Testis (tissue), 3 donors: Measurements from ENCODE around the gene PFDN2. TPM values are rescaled to one million over a fixed set of nuclear protein-coding genes. Genes with fewer than 3 reads are reported as not detected.

Experiments
- DNase-seq: peaks from one replicate; pipeline ENCODE4 v3.0.0-alpha.2; 2019
- H3K27ac ChIP-seq, 2 donors: fragments of 200-600 bp; sonication (generic); one replicate each; pipeline ENCODE4 v1.5.1; 2019
- H3K27me3 ChIP-seq: fragments of 200-600 bp; sonication (generic); one replicate; pipeline ENCODE4 v1.5.1; 2019
- H3K36me3 ChIP-seq: fragments of 200-600 bp; sonication (generic); one replicate; pipeline ENCODE4 v1.5.1; 2017; ENCODE audit warnings: low read depth; ENCODE audit errors: missing control alignments
- H3K4me1 ChIP-seq: fragments of 200-600 bp; sonication (generic); one replicate; pipeline ENCODE4 v1.5.1; 2019
- H3K4me3 ChIP-seq, 2 donors: fragments of 200-600 bp; sonication (generic); one replicate each; pipeline ENCODE4 v1.5.1; 2017 to 2019
- H3K9me3 ChIP-seq: fragments of 200-600 bp; sonication (generic); one replicate; pipeline ENCODE4 v1.5.1; 2017
- CTCF ChIP-seq, 3 experiments: fragments of 450-650 bp in 2 of 3; fragments of 200-600 bp in 1 of 3; sonication (generic) in 1 of 3; IDR thresholded peaks; one replicate each; pipeline ENCODE4 v1.5.1; 2016 to 2019; ENCODE audit warnings: antibody characterized with exemption in 3 of 3, mild to moderate bottlenecking in 2 of 3, moderate library complexity in 1 of 3
- POLR2A ChIP-seq: fragments of 450-650 bp; IDR thresholded peaks from one replicate; pipeline ENCODE4 v1.6.1; 2017; ENCODE audit warnings: antibody characterized with exemption, mild to moderate bottlenecking, moderate library complexity
- WGBS, 2 donors: methylation state at CpG; one replicate each; pipeline ENCODE4 v1.1.5; 2018; 5-methylcytosine and 5-hydroxymethylcytosine counted together
- intact Hi-C: fragments of 100-400 bp; cut with DNase I; formaldehyde crosslinking; loops from one replicate; pipeline ENCODE4 v1.15.1; 2023; ENCODE audit warnings: low total_unique reads
- polyA plus RNA-seq: library from polyadenylated mRNA; stranded (reverse); fragments of 350-450 nt; fragmentation: Illumina TruSeq; extraction: RNeasy Lipid Tissue Mini Kit (QIAGEN cat#74804); gene quantifications from one replicate; pipeline ENCODE4 v1.2.3, GENCODE V29; 2014; ENCODE audit warnings: low read depth, low replicate concordance; ENCODE audit not compliant: insufficient read depth
- total RNA-seq, 2 donors: library from RNA; depleted of rRNA; stranded (reverse); fragments of >200 nt; gene quantifications; one replicate each; pipeline ENCODE4 v1.2.3, GENCODE V29; 2016

Gene PFDN2
- total and polyA plus RNA-seq, 3 donors from 2014 or later = 76.8 to 96.3 (median 88.6) TPM

- H3K27me3 ChIP-seq = no peaks in the 10 kb centered on the region
- WGBS, 2 donors = 83 to 88% methylated on average over 1 of the region's 1 CpG
- peaks cover 32% of the 10 kb centered on the region for H3K4me1 ChIP-seq
- H3K9me3 ChIP-seq = no peaks in the 10 kb centered on the region
- H3K4me3 ChIP-seq = no peak overlapping the region
- H3K27ac ChIP-seq = no peak overlapping the region
- no peaks in the 10 kb centered on the region for H3K36me3 ChIP-seq
- TF ChIP-seq POLR2A (no peak), CTCF (IDR thresholded peaks at IDR 0.05) (no peak)
- no peak for DNase-seq
- intact Hi-C loops = no loop called here
Observed at GRCh38 chr1:161113915-161114314, 3.9 kb downstream of the PFDN2 start.

GRCh38 chr1:161111527-161111926 lies 6.3 kb downstream of the PFDN2 start:
- WGBS, 2 donors = 60 to 83% methylated on average over 2 of the region's 2 CpGs
- TF ChIP-seq CTCF (IDR thresholded peaks at IDR 0.05) (no peak), POLR2A (no peak)

GRCh38 chr1:161111117-161111516 lies 6.7 kb downstream of the PFDN2 start:
- TF ChIP-seq POLR2A = no peak
- TF ChIP-seq CTCF (IDR thresholded peaks at IDR 0.05) = no peak
- peak overlapping the region; percentile 30 to 55 for H3K27ac ChIP-seq
- no peaks in the 10 kb centered on the region for H3K36me3 ChIP-seq
- WGBS, 2 donors = 90 to 93% methylated on average over 3 of the region's 3 CpGs
- DNase-seq = no peak
- peaks cover 15% of the 10 kb centered on the region for H3K4me1 ChIP-seq
- H3K9me3 ChIP-seq = no peaks in the 10 kb centered on the region
- no peak overlapping the region for H3K4me3 ChIP-seq
- no peaks in the 10 kb centered on the region for H3K27me3 ChIP-seq
- intact Hi-C loops = no loop called here

More at GRCh38 chr1:161111527-161111926, 6.3 kb downstream of the PFDN2 start:
- Histone ChIP-seq H3K27ac (peak overlapping the region; percentile 30 to 55), H3K27me3 (no peaks in the 10 kb centered on the region), H3K4me1 (peaks cover 19% of the 10 kb centered on the region), H3K4me3 (no peak overlapping the region), H3K36me3 (no peaks in the 10 kb centered on the region), H3K9me3 (no peaks in the 10 kb centered on the region)
- no peak for DNase-seq
- intact Hi-C loops = no loop called here

- H3K9me3 ChIP-seq = no peaks in the 10 kb centered on the region
- peaks cover 3% of the 10 kb centered on the region for H3K4me1 ChIP-seq
- no peak overlapping the region for H3K27ac ChIP-seq
- TF ChIP-seq POLR2A (no peak), CTCF (IDR thresholded peaks at IDR 0.05) (no peak)
- H3K27me3 ChIP-seq = no peaks in the 10 kb centered on the region
- no peak overlapping the region for H3K4me3 ChIP-seq
- H3K36me3 ChIP-seq = no peaks in the 10 kb centered on the region
- intact Hi-C loops = no loop called here
- no peak for DNase-seq
- 91% methylated on average over 1 of the region's 1 CpG for WGBS, 2 donors
Observed at GRCh38 chr1:161106431-161106830, 11.4 kb downstream of the PFDN2 start.

GRCh38 chr1:161100556-161100955 lies 17.3 kb downstream of the PFDN2 start:
- no peaks in the 10 kb centered on the region for H3K9me3 ChIP-seq
- 28 to 54% methylated on average over 2 of the region's 2 CpGs for WGBS, 2 donors
- no peaks in the 10 kb centered on the region for H3K36me3 ChIP-seq
- TF ChIP-seq POLR2A (no peak), CTCF (IDR thresholded peaks at IDR 0.05) (no peak)
- H3K4me1 ChIP-seq = peaks cover 5% of the 10 kb centered on the region
- DNase-seq = no peak
- no peak overlapping the region for H3K27ac ChIP-seq
- no peak overlapping the region for H3K4me3 ChIP-seq
- intact Hi-C loops = no loop called here
- H3K27me3 ChIP-seq = no peaks in the 10 kb centered on the region
